Osteoblast (primary cell): ENCODE measurements around the gene JARID2. TPM values are rescaled to one million over a fixed set of nuclear protein-coding genes. Genes with fewer than 3 reads are reported as not detected.
A peak's percentile ranks its signal among the peaks of the same experiment; 100 is the strongest.

Experiments used
- DNase-seq: peaks from one replicate; pipeline ENCODE4 v3.0.0; 2011; ENCODE audit warnings: low spot score, mixed read lengths; ENCODE audit not compliant: insufficient read length; ENCODE audit errors: missing footprints
- H2AFZ ChIP-seq: 2 replicates; pipeline ENCODE4 v1.6.0; 2011; ENCODE audit warnings: mild to moderate bottlenecking, low read length
- H3K27ac ChIP-seq: 2 replicates; pipeline ENCODE4 v1.5.1; 2011; ENCODE audit warnings: mild to moderate bottlenecking, low read depth, low read length, moderate library complexity
- H3K27me3 ChIP-seq: 2 replicates; pipeline ENCODE4 v1.6.0; 2012; ENCODE audit warnings: mild to moderate bottlenecking, control low read depth, inconsistent platforms, low read length, moderate library complexity; ENCODE audit not compliant: insufficient read depth
- H3K36me3 ChIP-seq: 2 replicates; pipeline ENCODE4 v1.5.1; 2011; ENCODE audit warnings: mild to moderate bottlenecking, low read length, control low read depth, moderate library complexity; ENCODE audit not compliant: insufficient read depth
- H3K4me1 ChIP-seq: 2 replicates; pipeline ENCODE4 v1.5.1; 2011; ENCODE audit warnings: mild to moderate bottlenecking, low read length, control low read depth, moderate library complexity; ENCODE audit not compliant: insufficient read depth
- H3K4me2 ChIP-seq: 2 replicates; pipeline ENCODE4 v1.6.0; 2011; ENCODE audit warnings: mild to moderate bottlenecking, low read length; ENCODE audit not compliant: insufficient read depth
- H3K4me3 ChIP-seq: fragments of 200-600 bp; sonication (generic); 3 replicates; pipeline ENCODE4 v1.5.1; 2012; ENCODE audit warnings: mild to moderate bottlenecking, low read length, inconsistent platforms; ENCODE audit not compliant: insufficient read depth
- H3K79me2 ChIP-seq: 2 replicates; pipeline ENCODE4 v1.6.0; 2012; ENCODE audit warnings: mild to moderate bottlenecking, low read length, control low read depth, inconsistent platforms; ENCODE audit not compliant: insufficient read depth
- H3K9me3 ChIP-seq: 2 replicates; pipeline ENCODE4 v1.5.1; 2011; ENCODE audit warnings: low read depth, low read length, control low read depth
- H4K20me1 ChIP-seq: 2 replicates; pipeline ENCODE4 v1.6.0; 2012; ENCODE audit warnings: mild to moderate bottlenecking, low read length, control low read depth; ENCODE audit not compliant: insufficient read depth
- CTCF ChIP-seq: IDR thresholded peaks from 2 replicates; pipeline ENCODE4 v1.5.1; 2011; ENCODE audit warnings: mild to moderate bottlenecking, low read depth, low read length, moderate library complexity; ENCODE audit errors: extremely low read depth
- total RNA-seq: library from RNA; depleted of rRNA; stranded (reverse); fragments of >200 nt; gene quantifications from 2 replicates; pipeline ENCODE4 v1.2.3, GENCODE V29; 2012

The JARID2 gene
- total RNA-seq, 1 donor, result 10.5 TPM

GRCh38 chr6:15476631-15477380 lies 230.9 kb downstream of the JARID2 start:
- no peak overlapping the region for H3K4me2 ChIP-seq
- peaks cover 47% of the 10 kb centered on the region for H3K4me1 ChIP-seq
- no peak overlapping the region for H3K4me3 ChIP-seq
- H3K36me3 ChIP-seq, result no peaks in the 10 kb centered on the region
- no peak for DNase-seq
- no peaks in the 10 kb centered on the region for H3K9me3 ChIP-seq
- no peaks in the 10 kb centered on the region for H3K27me3 ChIP-seq
- H3K27ac ChIP-seq, result peak overlapping the region; percentile 65
- H4K20me1 ChIP-seq, result peaks cover 6% of the 10 kb centered on the region
- no peak for TF ChIP-seq CTCF
- no peak overlapping the region for H2AFZ ChIP-seq
- H3K79me2 ChIP-seq, result peaks cover 20% of the 10 kb centered on the region

- Histone ChIP-seq H3K4me3 (no peak overlapping the region), H3K9me3 (no peaks in the 10 kb centered on the region), H4K20me1 (peaks cover 6% of the 10 kb centered on the region), H3K4me1 (peaks cover 46% of the 10 kb centered on the region), H2AFZ (no peak overlapping the region), H3K27ac (peak overlapping the region; percentile 65), H3K79me2 (peaks cover 19% of the 10 kb centered on the region), H3K27me3 (no peaks in the 10 kb centered on the region), H3K36me3 (no peaks in the 10 kb centered on the region), H3K4me2 (no peak overlapping the region)
- DNase-seq, result no peak
- no peak for TF ChIP-seq CTCF
Observed at GRCh38 chr6:15477746-15478145, 231.9 kb downstream of the JARID2 start.

GRCh38 chr6:15479761-15480160 lies 233.9 kb downstream of the JARID2 start:
- Histone ChIP-seq H3K4me2 (peak overlapping the region; percentile 3), H4K20me1 (peaks cover 11% of the 10 kb centered on the region), H3K27me3 (no peaks in the 10 kb centered on the region), H3K36me3 (no peaks in the 10 kb centered on the region), H3K4me3 (no peak overlapping the region), H3K27ac (no peak overlapping the region), H2AFZ (no peak overlapping the region), H3K9me3 (no peaks in the 10 kb centered on the region), H3K79me2 (peaks cover 30% of the 10 kb centered on the region), H3K4me1 (peaks cover 27% of the 10 kb centered on the region)
- no peak for DNase-seq
- TF ChIP-seq CTCF, result no peak

- Histone ChIP-seq H3K4me1 (peaks cover 27% of the 10 kb centered on the region), H3K4me3 (no peak overlapping the region), H3K27ac (no peak overlapping the region), H2AFZ (no peak overlapping the region), H3K4me2 (no peak overlapping the region), H3K79me2 (peaks cover 33% of the 10 kb centered on the region), H3K27me3 (no peaks in the 10 kb centered on the region), H3K9me3 (no peaks in the 10 kb centered on the region), H4K20me1 (peaks cover 11% of the 10 kb centered on the region), H3K36me3 (no peaks in the 10 kb centered on the region)
- TF ChIP-seq CTCF, result no peak
- DNase-seq, result no peak
Observed at GRCh38 chr6:15480525-15480924, 234.7 kb downstream of the JARID2 start.
